SJCRH30 (cell line): ENCODE results near the gene VWA8. TPM values are rescaled to one million over a fixed set of nuclear protein-coding genes. Genes with fewer than 3 reads are reported as not detected.
"Not testable (repeated sequence)": the region's sequence is repeated elsewhere in the genome, so short reads cannot be mapped to it uniquely, and the experiment has no call there.

Source experiments
- DNase-seq, 2 experiments: peaks; one replicate each; pipeline ENCODE4 v3.0.0-alpha.2; 2015 to 2020
- H3K27ac ChIP-seq: fragments of 250-450 bp; sonication (Bioruptor Pico); 2 replicates; pipeline ENCODE4 v1.5.1; 2020; ENCODE audit warnings: mild to moderate bottlenecking, moderate library complexity
- H3K27me3 ChIP-seq: fragments of 250-450 bp; sonication (Bioruptor Pico); 2 replicates; pipeline ENCODE4 v1.5.1; 2020; ENCODE audit warnings: mild to moderate bottlenecking, moderate library complexity
- H3K36me3 ChIP-seq: fragments of 250-450 bp; sonication (Bioruptor Pico); 2 replicates; pipeline ENCODE4 v1.5.1; 2020; ENCODE audit warnings: mild to moderate bottlenecking, moderate library complexity
- H3K4me1 ChIP-seq: fragments of 250-450 bp; sonication (Bioruptor Pico); 2 replicates; pipeline ENCODE4 v1.5.1; 2020; ENCODE audit warnings: mild to moderate bottlenecking, moderate library complexity
- H3K4me3 ChIP-seq: fragments of 250-450 bp; sonication (Bioruptor Pico); 2 replicates; pipeline ENCODE4 v1.5.1; 2020; ENCODE audit warnings: mild to moderate bottlenecking, moderate library complexity
- H3K9me3 ChIP-seq: fragments of 250-450 bp; sonication (Bioruptor Pico); replicated peaks from 2 replicates; pipeline ENCODE4 v1.5.1; 2020; ENCODE audit warnings: mild to moderate bottlenecking, moderate library complexity
- total RNA-seq: library from RNA; depleted of rRNA; stranded (reverse); fragments of >200 nt; shearing (Covaris generic); gene quantifications from 2 replicates; pipeline ENCODE4 v1.2.3, GENCODE V29; 2014

The VWA8 gene
- total RNA-seq, 1 experiment from 2014 or later, result 14.8 TPM

DNA sequence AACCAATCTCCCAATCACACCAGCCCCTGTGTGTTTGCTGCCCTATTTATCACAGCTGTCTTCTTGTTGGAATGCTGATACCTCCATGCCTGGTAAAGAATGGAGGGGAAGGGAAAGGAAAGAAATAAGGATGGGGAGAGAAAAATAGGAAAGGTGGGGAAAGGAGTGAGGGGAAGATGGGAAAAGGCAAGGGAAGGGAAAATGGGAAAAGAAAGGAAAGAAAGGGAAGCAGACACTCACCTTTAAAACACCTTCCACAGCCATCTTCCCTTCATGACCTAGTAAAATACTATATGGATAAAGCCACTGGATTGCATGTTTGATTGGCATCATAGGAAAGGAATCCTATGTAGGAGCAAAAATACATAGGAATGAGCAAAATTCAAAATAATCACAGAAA lies 77.8 kb downstream of the VWA8 start:
- H3K27me3 ChIP-seq, result no peaks in the 10 kb centered on the region
- no peaks in the 10 kb centered on the region for H3K4me1 ChIP-seq
- no peak overlapping the region for H3K4me3 ChIP-seq
- DNase-seq, result no peak
- no peaks in the 10 kb centered on the region; the same call in 1 of the 2 replicates for H3K9me3 ChIP-seq
- no peak overlapping the region for H3K27ac ChIP-seq
- H3K36me3 ChIP-seq, result peaks cover 10% of the 10 kb centered on the region

DNA sequence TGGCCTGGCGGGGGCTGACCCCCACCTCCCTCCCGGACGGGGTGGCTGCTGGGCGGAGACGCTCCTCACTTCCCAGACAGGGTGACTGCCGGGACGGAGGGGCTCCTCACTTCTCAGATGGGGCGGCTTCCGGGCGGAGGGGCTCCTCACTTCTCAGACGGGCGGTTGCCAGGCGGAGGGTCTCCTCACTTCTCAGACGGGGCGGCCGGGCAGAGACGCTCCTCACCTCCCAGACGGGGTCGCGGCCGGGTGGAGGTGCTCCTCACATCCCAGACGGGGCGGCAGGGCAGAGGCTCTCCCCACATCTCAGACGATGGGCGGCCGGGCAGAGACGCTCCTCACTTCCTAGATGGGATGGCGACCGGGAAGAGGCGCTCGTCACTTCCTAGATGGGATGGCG lies 79.0 kb downstream of the VWA8 start:
- not testable (repeated sequence) for H3K27me3 ChIP-seq, H3K27ac ChIP-seq, H3K9me3 ChIP-seq, H3K4me3 ChIP-seq, H3K36me3 ChIP-seq, H3K4me1 ChIP-seq, DNase-seq

DNA sequence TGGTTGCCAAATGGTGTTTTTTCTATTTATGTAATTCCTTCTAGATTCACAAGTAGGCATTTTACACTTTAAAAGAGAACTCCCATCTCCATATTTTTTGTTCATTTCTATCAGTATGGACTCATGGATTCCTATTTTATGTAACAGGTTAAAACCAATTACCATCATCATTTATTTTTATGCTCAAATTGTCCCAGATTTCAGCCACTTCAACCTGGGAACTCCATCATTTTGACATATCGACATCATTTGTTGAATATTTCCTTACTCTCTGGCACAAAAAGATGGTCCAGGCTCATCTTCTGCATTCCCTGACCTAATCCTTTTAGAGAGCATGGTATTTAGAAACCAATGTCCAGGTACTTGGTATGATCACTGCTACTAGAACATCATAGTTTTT lies 79.9 kb downstream of the VWA8 start:
- Histone ChIP-seq H3K27me3 (no peaks in the 10 kb centered on the region), H3K27ac (no peak overlapping the region), H3K4me3 (no peak overlapping the region), H3K9me3 (no peaks in the 10 kb centered on the region; the same call in 1 of the 2 replicates), H3K4me1 (no peaks in the 10 kb centered on the region), H3K36me3 (peaks cover 10% of the 10 kb centered on the region)
- DNase-seq, result no peak

DNA sequence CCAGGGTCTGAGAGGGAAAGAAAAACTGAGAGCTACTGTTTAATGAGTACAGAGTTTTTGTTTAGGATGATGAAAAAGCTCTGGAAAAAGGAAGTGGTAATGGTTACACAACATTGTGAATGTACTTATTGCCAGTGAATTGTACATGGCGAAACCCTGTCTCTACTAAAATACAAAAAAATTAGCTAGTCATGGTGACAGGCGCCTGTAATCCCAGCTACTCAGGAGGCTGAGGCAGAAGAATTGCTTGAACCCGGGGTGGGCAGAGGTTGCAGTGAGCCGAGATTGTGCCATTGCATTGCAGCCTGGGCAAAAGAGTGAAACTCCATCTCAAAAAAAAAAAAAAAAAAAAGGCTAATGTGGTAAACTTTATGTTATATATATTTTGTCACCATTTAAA lies 96.3 kb downstream of the VWA8 start:
- Histone ChIP-seq H3K27ac (no peak overlapping the region), H3K4me1 (no peaks in the 10 kb centered on the region), H3K4me3 (no peak overlapping the region), H3K36me3 (0 out of 2 replicates have a peak, but pooled peaks cover 5% of the 10 kb centered on the region), H3K9me3 (no peaks in the 10 kb centered on the region), H3K27me3 (no peaks in the 10 kb centered on the region)
- DNase-seq, result no peak

DNA sequence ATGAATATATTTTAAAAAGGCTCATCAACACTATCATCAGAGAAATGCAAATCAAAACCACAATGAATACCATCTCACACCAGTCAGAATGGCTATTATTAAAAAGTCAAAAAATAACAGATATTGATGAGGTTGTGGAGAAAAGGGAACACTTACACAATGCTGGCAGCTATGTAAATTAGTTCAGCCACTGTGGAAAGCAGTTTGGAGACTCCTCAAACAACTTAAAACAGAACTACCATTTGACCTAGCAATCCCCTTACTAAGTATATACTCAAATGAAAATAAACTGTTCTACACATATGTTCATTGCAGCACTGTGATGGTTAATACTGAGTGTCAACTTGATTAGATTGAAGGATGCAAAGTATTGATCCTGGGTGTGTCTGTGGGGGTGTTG lies 98.2 kb downstream of the VWA8 start:
- DNase-seq, result not testable (repeated sequence)

DNA sequence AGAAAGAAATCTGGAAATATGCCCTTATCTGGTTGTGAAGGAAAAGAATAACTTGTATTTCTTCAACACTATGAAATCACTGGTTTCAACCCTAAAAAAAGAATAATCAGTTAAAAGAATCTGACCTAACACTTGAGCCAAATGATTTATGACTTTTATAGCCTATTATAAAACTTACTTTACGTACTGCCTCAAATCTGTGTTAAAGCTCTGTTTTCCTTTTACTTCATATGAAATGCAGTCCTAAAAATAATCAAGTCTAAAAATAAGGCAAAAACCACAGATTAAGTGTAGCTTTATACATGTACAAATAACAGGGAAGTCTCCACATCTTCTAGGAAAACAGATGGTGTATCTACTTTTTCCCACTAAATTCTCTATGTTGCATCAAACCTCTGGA lies 101.3 kb downstream of the VWA8 start:
- H3K4me3 ChIP-seq, result no peak overlapping the region
- H3K36me3 ChIP-seq, result 0 out of 2 replicates have a peak, but pooled peaks cover 5% of the 10 kb centered on the region
- no peak overlapping the region for H3K27ac ChIP-seq
- H3K27me3 ChIP-seq, result no peaks in the 10 kb centered on the region
- DNase-seq, result no peak
- H3K4me1 ChIP-seq, result no peaks in the 10 kb centered on the region
- H3K9me3 ChIP-seq, result no peaks in the 10 kb centered on the region

More for the DNA sequence above, 98.2 kb downstream of the VWA8 start:
- H3K4me3 ChIP-seq, H3K27me3 ChIP-seq, H3K4me1 ChIP-seq, H3K36me3 ChIP-seq, H3K27ac ChIP-seq, H3K9me3 ChIP-seq: not testable (repeated sequence)

DNA sequence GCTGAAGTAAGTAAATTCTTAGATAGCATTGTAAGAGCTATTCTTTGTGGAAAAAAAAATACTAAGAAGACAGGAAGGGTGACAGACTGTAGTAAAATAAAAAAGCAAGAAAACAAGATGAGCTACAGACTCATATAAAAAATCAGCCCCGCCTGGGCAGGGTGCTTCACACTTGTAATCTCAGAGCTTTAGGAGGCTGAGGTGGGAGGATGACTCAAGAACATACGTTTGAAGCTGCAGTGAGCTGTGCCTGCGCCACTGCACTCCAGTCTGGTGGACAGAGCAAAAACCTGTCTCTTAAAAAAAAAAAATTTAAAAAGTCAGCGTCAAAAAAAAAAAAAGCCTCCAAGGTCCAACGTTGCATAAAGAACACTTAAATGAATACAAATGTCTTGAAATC lies 102.1 kb downstream of the VWA8 start:
- Histone ChIP-seq H3K4me1 (no peaks in the 10 kb centered on the region), H3K27me3 (no peaks in the 10 kb centered on the region), H3K27ac (no peak overlapping the region), H3K4me3 (no peak overlapping the region), H3K9me3 (no peaks in the 10 kb centered on the region), H3K36me3 (0 out of 2 replicates have a peak, but pooled peaks cover 5% of the 10 kb centered on the region)
- DNase-seq, result no peak

DNA sequence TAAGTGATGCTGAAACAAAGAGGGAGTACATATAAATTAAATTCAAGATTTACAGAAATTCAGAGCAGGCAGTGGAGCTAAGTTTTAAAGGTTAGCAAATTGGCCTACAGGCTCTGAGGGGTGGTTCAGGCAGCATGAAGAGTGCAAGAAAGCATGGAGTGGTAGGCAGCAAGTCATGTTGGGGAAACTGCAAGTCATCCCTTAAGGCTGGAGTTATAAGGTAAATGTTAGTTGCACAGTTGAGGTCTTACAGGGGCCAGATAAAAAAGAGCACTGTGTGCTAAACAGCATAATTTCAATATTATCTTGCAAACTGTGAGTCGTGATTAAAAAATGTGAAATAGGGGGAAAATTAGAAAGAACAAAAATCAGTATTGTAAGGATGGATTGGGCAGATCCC lies 106.2 kb downstream of the VWA8 start:
- H3K27me3 ChIP-seq, result no peaks in the 10 kb centered on the region
- DNase-seq, result no peak
- H3K4me1 ChIP-seq, result no peaks in the 10 kb centered on the region
- H3K9me3 ChIP-seq, result no peaks in the 10 kb centered on the region
- H3K27ac ChIP-seq, result no peak overlapping the region
- H3K36me3 ChIP-seq, result peaks cover 2% of the 10 kb centered on the region; the same call in 1 of the 2 replicates
- no peak overlapping the region for H3K4me3 ChIP-seq

DNA sequence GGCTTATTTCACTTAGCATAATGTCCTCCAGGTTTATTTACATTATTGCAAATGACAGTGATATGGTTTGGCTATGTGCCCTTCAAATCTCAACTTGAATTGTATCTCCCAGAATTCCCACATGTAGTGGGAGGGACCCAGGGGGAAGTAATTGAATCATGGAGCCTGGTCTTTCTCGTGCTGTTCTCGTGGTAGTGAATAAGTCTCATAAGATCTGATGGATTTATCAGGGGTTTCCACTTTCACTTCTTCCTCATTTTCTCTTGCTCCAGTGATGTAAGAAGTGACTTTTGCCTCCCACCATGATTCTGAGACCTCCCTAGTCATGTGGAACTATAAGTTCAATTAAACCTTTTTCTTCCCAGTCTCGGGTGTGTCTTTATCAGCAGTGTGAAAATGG lies 109.6 kb downstream of the VWA8 start:
- H3K36me3 ChIP-seq, result peaks cover 2% of the 10 kb centered on the region; the same call in 1 of the 2 replicates
- no peaks in the 10 kb centered on the region for H3K4me1 ChIP-seq
- no peaks in the 10 kb centered on the region for H3K27me3 ChIP-seq
- H3K27ac ChIP-seq, result no peak overlapping the region
- H3K4me3 ChIP-seq, result no peak overlapping the region
- no peak for DNase-seq
- H3K9me3 ChIP-seq, result no peaks in the 10 kb centered on the region

DNA sequence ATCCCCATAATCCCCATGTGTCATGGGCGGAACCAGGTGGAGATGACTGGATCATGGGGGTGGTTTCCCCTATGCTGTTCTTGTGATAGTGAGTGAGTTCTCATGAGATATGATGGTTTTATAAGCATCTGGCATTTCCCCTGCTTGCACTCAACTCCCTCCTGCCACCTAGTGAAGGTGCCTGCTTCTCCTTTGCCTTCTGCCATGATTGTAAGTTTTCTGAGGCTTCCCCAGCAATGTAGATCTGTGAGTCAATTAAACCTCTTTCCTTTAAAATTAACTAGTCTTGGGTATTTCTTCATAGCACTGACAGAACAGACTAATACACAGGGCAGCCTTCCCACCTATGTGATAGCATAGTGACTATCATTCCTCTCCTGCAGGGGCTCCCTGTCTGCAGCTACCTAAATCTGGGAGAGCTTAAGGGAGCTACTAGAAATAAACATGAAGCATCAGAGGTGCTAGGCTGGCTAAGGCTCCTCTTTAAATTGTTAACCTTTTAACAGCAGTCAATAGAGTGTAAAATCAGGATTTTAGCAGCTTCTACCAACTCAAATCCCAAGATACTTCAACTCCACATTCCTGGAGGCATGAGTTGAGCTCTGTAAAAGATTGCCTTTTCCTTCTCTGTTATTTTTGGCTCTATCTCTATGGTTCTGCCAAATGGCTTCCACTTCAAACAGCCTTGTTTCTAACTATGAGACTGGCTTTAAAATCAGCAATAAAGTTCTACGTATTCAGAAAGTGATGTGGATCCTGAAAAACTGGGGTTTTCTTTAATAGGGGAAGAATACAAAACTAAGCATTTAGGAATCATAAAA lies 112.3 kb downstream of the VWA8 start:
- Histone ChIP-seq H3K27me3 (no peaks in the 10 kb centered on the region), H3K27ac (no peak overlapping the region), H3K4me3 (no peak overlapping the region), H3K9me3 (no peaks in the 10 kb centered on the region), H3K4me1 (no peaks in the 10 kb centered on the region), H3K36me3 (peaks cover 2% of the 10 kb centered on the region; the same call in 1 of the 2 replicates)
- no peak for DNase-seq

DNA sequence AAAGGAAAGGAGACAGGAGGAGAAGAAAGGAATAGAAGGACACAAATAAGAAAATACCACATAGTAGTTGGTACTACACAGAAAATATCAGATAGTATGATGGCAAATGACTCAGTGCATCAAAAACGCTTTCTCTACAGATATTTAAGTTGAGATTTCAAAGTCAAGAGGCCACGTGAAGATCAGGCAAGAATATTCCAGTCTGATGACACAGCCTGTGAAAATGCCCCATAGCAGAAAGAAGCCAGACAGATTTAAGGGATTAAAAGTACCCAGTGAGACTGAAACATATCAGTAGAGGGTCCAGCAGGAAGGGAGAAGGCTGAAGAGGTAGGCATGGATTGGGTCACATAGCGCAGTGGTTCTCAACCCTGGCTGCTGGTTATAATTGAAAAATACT lies 113.7 kb downstream of the VWA8 start:
- H3K9me3 ChIP-seq, result no peaks in the 10 kb centered on the region
- no peak overlapping the region for H3K27ac ChIP-seq
- DNase-seq, result no peak
- H3K4me1 ChIP-seq, result no peaks in the 10 kb centered on the region
- H3K4me3 ChIP-seq, result no peak overlapping the region
- peaks cover 2% of the 10 kb centered on the region; the same call in 1 of the 2 replicates for H3K36me3 ChIP-seq
- no peaks in the 10 kb centered on the region for H3K27me3 ChIP-seq

DNA sequence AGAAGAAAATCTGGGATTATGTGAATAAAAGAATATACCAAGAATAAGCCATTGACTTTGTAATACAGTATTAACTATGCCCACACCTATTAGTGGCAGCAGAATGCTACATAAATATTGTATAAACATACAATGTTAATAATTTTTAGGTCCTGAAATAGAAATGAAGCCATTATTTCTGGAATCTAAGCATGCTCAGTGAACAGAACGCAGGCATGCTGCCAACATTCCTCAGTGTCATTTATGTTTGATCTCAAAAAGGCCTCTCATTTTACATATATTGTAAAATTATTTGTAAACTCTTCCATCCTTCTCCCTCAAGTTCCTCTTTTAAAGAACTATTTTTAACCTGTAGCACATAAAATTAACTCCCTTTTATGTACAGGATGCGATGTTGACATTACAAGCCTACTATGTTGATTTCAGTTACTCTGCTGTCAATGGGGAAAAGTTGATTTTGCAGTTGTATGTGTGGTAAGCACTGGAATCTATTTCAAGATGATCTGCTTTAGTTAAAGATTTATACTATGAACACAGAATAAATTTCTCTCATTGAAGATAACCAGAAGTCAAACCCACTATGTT lies 118.8 kb downstream of the VWA8 start:
- no peaks in the 10 kb centered on the region for H3K9me3 ChIP-seq
- H3K36me3 ChIP-seq, result no peaks in the 10 kb centered on the region
- DNase-seq, result no peak
- no peaks in the 10 kb centered on the region for H3K27me3 ChIP-seq
- H3K4me3 ChIP-seq, result no peak overlapping the region
- no peak overlapping the region for H3K27ac ChIP-seq
- H3K4me1 ChIP-seq, result no peaks in the 10 kb centered on the region

DNA sequence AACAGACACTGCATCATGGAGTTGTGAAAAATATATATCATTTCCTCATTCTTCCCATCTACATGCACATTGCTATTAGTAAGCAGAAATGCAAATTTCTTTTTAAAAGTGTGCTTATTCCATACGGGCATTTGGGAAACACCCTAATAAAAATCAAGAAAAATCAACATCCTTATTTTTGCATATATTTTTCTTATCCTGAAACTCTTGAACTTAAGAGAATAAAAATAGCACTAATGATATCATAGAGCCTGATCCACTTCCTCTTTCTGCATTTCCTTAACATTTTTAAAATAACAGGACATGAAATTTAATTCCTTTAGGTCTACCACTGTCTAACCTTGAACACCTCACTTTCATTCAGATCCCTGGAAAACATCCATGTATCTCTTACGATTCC lies 123.3 kb downstream of the VWA8 start:
- H3K4me1 ChIP-seq, result no peaks in the 10 kb centered on the region
- H3K27ac ChIP-seq, result no peak overlapping the region
- DNase-seq, result no peak
- no peaks in the 10 kb centered on the region; the same call in 1 of the 2 replicates for H3K9me3 ChIP-seq
- H3K36me3 ChIP-seq, result no peaks in the 10 kb centered on the region
- no peak overlapping the region for H3K4me3 ChIP-seq
- H3K27me3 ChIP-seq, result no peaks in the 10 kb centered on the region

DNA sequence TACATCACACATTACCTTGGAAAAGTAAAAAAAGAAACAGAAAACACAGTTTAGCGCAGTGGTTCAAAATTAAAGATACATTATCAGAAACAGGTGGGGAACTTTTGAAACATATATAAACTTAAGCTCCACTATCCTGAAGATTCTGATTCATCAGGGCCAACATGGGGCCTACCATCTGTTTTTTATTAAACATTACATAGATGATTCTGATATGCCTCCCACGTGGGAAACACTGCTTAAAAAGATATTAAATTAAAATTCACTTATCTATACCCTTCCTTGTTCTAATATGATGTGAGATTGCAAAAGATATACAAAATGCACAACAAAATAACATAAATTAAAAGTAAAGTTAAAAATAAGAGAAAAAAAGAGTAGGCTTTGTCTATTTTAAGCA lies 125.0 kb downstream of the VWA8 start:
- Histone ChIP-seq H3K27ac (no peak overlapping the region), H3K27me3 (no peaks in the 10 kb centered on the region), H3K4me1 (no peaks in the 10 kb centered on the region), H3K9me3 (no peaks in the 10 kb centered on the region; the same call in 1 of the 2 replicates), H3K36me3 (no peaks in the 10 kb centered on the region; the same call in 1 of the 2 replicates), H3K4me3 (no peak overlapping the region)
- no peak for DNase-seq

DNA sequence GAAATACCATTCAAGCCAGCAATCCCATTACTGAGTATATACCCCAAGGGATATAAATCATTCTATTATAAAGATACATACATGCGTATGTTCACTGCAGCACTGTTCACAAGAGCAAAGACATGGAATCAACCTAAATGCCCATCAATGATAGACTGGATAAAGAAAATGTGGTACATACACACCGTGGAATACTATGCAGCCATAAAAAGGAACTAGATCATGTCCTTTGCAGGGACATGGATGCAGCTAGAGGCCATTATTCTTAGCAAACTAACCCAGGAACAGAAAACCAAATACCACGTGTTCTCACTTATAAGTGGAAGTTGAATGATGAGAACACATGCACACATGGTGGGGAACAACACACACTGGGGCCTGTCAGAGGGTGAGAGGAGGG lies 126.2 kb downstream of the VWA8 start:
- not testable (repeated sequence) for H3K4me3 ChIP-seq, DNase-seq, H3K4me1 ChIP-seq

More for the DNA sequence above, 126.2 kb downstream of the VWA8 start:
- H3K36me3 ChIP-seq, H3K27me3 ChIP-seq, H3K27ac ChIP-seq, H3K9me3 ChIP-seq: not testable (repeated sequence)
